HepG2 (cell line): Measurements from ENCODE around the gene C10orf67. TPM values are rescaled to one million over a fixed set of nuclear protein-coding genes. Genes with fewer than 3 reads are reported as not detected.

Source experiments
- ARID5B ChIP-seq: IDR thresholded peaks from 2 replicates; pipeline ENCODE4 v1.4.0; 2020; ENCODE audit warnings: mild to moderate bottlenecking, missing genetic modification reagents
- HMGXB3 ChIP-seq: sonication (generic); formaldehyde crosslinking; IDR thresholded peaks from 2 replicates; pipeline ENCODE4 v1.4.0; 2020; ENCODE audit warnings: missing genetic modification reagents, borderline replicate concordance
- MLXIP ChIP-seq: sonication (generic); formaldehyde crosslinking; IDR thresholded peaks from 2 replicates; pipeline ENCODE4 v1.9.0; 2021; ENCODE audit warnings: missing genetic modification reagents, borderline replicate concordance
- SP1 ChIP-seq, 2 experiments: fragments of 450-650 bp in 1 of 2; sonication (generic) in 1 of 2; formaldehyde crosslinking in 1 of 2; IDR thresholded peaks; 2 replicates each; pipeline versions ENCODE4 v1.4.0 to v1.6.1; 2016 to 2020; ENCODE audit warnings: missing genetic modification reagents in 1 of 2
- ZBTB42 ChIP-seq: sonication (generic); formaldehyde crosslinking; IDR thresholded peaks from 2 replicates; pipeline ENCODE4 v1.5.0; 2020; ENCODE audit warnings: mild to moderate bottlenecking, missing genetic modification reagents
- ZNF503 ChIP-seq: sonication (generic); formaldehyde crosslinking; IDR thresholded peaks from 2 replicates; pipeline ENCODE4 v1.4.0; 2020; ENCODE audit warnings: missing genetic modification reagents
- ZNF780A ChIP-seq: sonication (generic); formaldehyde crosslinking; IDR thresholded peaks from 2 replicates; pipeline ENCODE4 v1.8.0; 2022; ENCODE audit warnings: mild to moderate bottlenecking, missing genetic modification reagents, moderate library complexity
- ZNF883 ChIP-seq: sonication (generic); formaldehyde crosslinking; IDR thresholded peaks from 2 replicates; pipeline ENCODE4 v1.5.1; 2020; ENCODE audit warnings: mild to moderate bottlenecking, missing genetic modification reagents; ENCODE audit errors: not compliant biosample characterization
- polyA plus RNA-seq, 8 experiments: library from polyadenylated mRNA; depleted of rRNA in 3 of 8; stranded (reverse) in 7 of 8; unstranded in 1 of 8; fragments of >200 nt; fragmentation: Illumina TruSeq in 4 of 8; extraction: Trizol in 4 of 8; gene quantifications; 2 replicates each; pipeline versions ENCODE4 v1.2.1 to v1.2.3, GENCODE V29; 2011 to 2016; ENCODE audit warnings: low read depth in 4 of 8, missing spikeins in 1 of 8, mixed read lengths in 1 of 8; ENCODE audit not compliant: insufficient read depth in 1 of 8
- total RNA-seq, 5 experiments: library from RNA; depleted of rRNA; stranded (reverse); fragments of >200 nt; fragmentation: Illumina TruSeq; extraction: Trizol; gene quantifications; 2 replicates each; pipeline ENCODE4 v1.2.3, GENCODE V29; 2016; ENCODE audit warnings: low read depth in 1 of 5
- TF ChIP-seq, protein P1 (sequence below): sonication (generic); formaldehyde crosslinking; IDR thresholded peaks from 2 replicates; pipeline ENCODE4 v1.5.0; 2020; ENCODE audit warnings: mild to moderate bottlenecking, missing genetic modification reagents, borderline replicate concordance

Gene C10orf67
- total and polyA plus RNA-seq, 2 of the 13 experiments (the other 11 are each of a cell fraction or from before 2014, with no cell fraction given): not detected

DNA sequence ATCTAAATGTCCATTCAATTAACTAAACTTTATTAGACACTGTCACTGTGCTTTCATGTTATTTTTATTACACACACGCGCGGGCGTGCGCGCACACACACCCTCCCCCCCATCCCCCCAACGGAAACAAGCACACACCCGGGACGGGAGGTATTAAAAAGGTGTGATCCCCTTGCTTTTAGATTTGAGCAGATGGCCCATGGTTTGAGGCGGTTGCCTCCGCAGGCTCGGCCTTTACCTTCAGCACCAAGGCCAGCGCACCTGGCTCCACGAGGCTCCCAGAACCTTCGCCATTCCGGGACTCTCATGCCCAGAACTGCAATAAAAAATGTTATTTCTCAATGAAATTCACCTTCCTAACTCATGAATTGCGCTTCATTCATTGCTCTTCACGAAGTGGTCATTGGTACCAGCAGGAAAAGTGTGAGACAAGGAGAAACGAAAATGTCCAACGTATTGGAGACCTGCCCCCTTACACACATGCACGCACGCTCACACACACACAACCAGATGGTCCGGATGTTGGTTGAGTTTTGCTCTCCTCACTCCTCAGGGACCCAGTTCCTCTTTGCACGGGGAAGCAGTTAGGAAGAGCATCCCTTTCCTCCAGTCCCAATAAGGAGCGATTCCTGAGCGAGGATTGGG lies 173.2 kb downstream of the C10orf67 start (continued):
- TF ChIP-seq HMGXB3 (CRISPR knock-in tag): no peak; the same call in 1 of the 2 replicates
- TF ChIP-seq MLXIP: no peak
- no peak for TF ChIP-seq ZBTB42
- no peak for TF ChIP-seq ZNF503 (CRISPR knock-in tag)
- no peak for TF ChIP-seq SP1 (IDR thresholded peaks at IDR 0.05)
- TF ChIP-seq SP1 (CRISPR knock-in tag; IDR thresholded peaks at IDR 0.05): no peak
- TF ChIP-seq, protein P1, sequence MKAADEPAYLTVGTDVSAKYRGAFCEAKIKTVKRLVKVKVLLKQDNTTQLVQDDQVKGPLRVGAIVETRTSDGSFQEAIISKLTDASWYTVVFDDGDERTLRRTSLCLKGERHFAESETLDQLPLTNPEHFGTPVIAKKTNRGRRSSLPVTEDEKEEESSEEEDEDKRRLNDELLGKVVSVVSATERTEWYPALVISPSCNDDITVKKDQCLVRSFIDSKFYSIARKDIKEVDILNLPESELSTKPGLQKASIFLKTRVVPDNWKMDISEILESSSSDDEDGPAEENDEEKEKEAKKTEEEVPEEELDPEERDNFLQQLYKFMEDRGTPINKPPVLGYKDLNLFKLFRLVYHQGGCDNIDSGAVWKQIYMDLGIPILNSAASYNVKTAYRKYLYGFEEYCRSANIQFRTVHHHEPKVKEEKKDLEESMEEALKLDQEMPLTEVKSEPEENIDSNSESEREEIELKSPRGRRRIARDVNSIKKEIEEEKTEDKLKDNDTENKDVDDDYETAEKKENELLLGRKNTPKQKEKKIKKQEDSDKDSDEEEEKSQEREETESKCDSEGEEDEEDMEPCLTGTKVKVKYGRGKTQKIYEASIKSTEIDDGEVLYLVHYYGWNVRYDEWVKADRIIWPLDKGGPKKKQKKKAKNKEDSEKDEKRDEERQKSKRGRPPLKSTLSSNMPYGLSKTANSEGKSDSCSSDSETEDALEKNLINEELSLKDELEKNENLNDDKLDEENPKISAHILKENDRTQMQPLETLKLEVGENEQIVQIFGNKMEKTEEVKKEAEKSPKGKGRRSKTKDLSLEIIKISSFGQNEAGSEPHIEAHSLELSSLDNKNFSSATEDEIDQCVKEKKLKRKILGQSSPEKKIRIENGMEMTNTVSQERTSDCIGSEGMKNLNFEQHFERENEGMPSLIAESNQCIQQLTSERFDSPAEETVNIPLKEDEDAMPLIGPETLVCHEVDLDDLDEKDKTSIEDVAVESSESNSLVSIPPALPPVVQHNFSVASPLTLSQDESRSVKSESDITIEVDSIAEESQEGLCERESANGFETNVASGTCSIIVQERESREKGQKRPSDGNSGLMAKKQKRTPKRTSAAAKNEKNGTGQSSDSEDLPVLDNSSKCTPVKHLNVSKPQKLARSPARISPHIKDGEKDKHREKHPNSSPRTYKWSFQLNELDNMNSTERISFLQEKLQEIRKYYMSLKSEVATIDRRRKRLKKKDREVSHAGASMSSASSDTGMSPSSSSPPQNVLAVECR (CRISPR knock-in tag): no peak
- no peak for TF ChIP-seq ZNF780A
- no peak for TF ChIP-seq ZNF883
- no peak for TF ChIP-seq ARID5B
